Upper lobe of left lung (tissue), 6 donors: ENCODE data around the gene RNF10. TPM values are rescaled to one million over a fixed set of nuclear protein-coding genes. Genes with fewer than 3 reads are reported as not detected.

Experiments used
- ATAC-seq, 2 donors: fragments of 200-7000 bp; cut with Tn5 transposase; one replicate each; pipeline ENCODE4 v1.9.1; 2022; ENCODE audit warnings: mild to moderate bottlenecking in 2 of 2, moderate library complexity in 2 of 2; ENCODE audit not compliant: low FRiP score in 2 of 2
- DNase-seq, 2 donors: peaks; one replicate each; pipeline ENCODE4 v3.0.0-alpha.2; 2019 to 2020
- H3K27ac ChIP-seq, 4 donors: fragments of 200-600 bp; sonication (generic); one replicate each; pipeline ENCODE4 v1.5.1; 2016 to 2019
- H3K27me3 ChIP-seq, 4 donors: fragments of 200-600 bp; sonication (generic); one replicate each; pipeline ENCODE4 v1.5.1; 2017 to 2019
- H3K36me3 ChIP-seq, 4 donors: fragments of 200-600 bp; sonication (generic); one replicate each; pipeline ENCODE4 v1.5.1; 2016 to 2019
- H3K4me1 ChIP-seq, 4 donors: fragments of 200-600 bp; sonication (generic); one replicate each; pipeline ENCODE4 v1.5.1; 2018 to 2019
- H3K4me3 ChIP-seq, 4 donors: fragments of 200-600 bp; sonication (generic); one replicate each; pipeline ENCODE4 v1.5.1; 2017 to 2019; ENCODE audit warnings: mild to moderate bottlenecking in 2 of 4, moderate library complexity in 1 of 4
- H3K9me3 ChIP-seq, 4 donors: fragments of 200-600 bp; sonication (generic); one replicate each; pipeline ENCODE4 v1.5.1; 2018 to 2019
- EP300 ChIP-seq, 4 donors: sonication (generic); formaldehyde crosslinking; IDR thresholded peaks; one replicate each; pipeline ENCODE4 v1.5.1; 2017; ENCODE audit warnings: antibody characterized with exemption in 4 of 4, control low read depth in 2 of 4
- POLR2A ChIP-seq, 4 donors: fragments of 450-650 bp; IDR thresholded peaks; one replicate each; pipeline ENCODE4 v1.5.1; 2016 to 2017; ENCODE audit warnings: antibody characterized with exemption in 4 of 4, mild to moderate bottlenecking in 2 of 4
- POLR2AphosphoS5 ChIP-seq, 2 donors: sonication (generic); formaldehyde crosslinking; IDR thresholded peaks; one replicate each; pipeline ENCODE4 v1.5.1; 2017; ENCODE audit warnings: antibody characterized with exemption in 2 of 2
- WGBS, 2 donors: methylation state at CpG; one replicate each; pipeline ENCODE4 v1.1.5; 2017 to 2018; 5-methylcytosine and 5-hydroxymethylcytosine counted together
- total RNA-seq, 6 donors: library from RNA; depleted of rRNA in 4 of 6; stranded (reverse); fragments of >200 nt in 4 of 6; gene quantifications; one replicate each; pipeline versions ENCODE4 v1.1.0 to v1.2.1, GENCODE V29; 2016 to 2021
- TF ChIP-seq, protein P1 (sequence below), 6 experiments: fragments of 450-650 bp in 4 of 6; fragments of 200-600 bp in 2 of 6; sonication (generic) in 2 of 6; IDR thresholded peaks; one replicate each; pipeline ENCODE4 v1.5.1; 2016 to 2019; ENCODE audit warnings: antibody characterized with exemption in 6 of 6
- donor health status: DM: no; HTN: no; CAD: no; lungs with moderate emphysema.
- donor health status: DM: no; HTN: yes; CAD: no; lungs with severe emphysema.

The RNF10 gene
- total RNA-seq, 6 donors from 2014 or later = 189 to 456 (median 243) TPM

GRCh38 chr12:120540445-120540844 lies 6.3 kb downstream of the RNF10 start:
- no peak overlapping the region for H3K4me3 ChIP-seq

GRCh38 chr12:120542166-120542565 lies 8.0 kb downstream of the RNF10 start:
- Histone ChIP-seq H3K36me3 (peaks cover 4 to 27% (median 10%) of the 10 kb centered on the region in 4 donors), H3K27ac (peak overlapping the region in 2 of 4 donors; percentile 84 to 93), H3K27me3 (no peaks in the 10 kb centered on the region), H3K9me3 (no peaks in the 10 kb centered on the region), H3K4me1 (peaks cover 64 to 88% (median 79%) of the 10 kb centered on the region in 4 donors), H3K4me3 (no peak overlapping the region)
- ATAC-seq (no peak), DNase-seq (no peak)
- TF ChIP-seq POLR2A (IDR thresholded peaks at IDR 0.05) (no peak), POLR2AphosphoS5 (IDR thresholded peaks at IDR 0.05) (no peak), EP300 (IDR thresholded peaks at IDR 0.05) (no peak)
- TF ChIP-seq, protein P1, sequence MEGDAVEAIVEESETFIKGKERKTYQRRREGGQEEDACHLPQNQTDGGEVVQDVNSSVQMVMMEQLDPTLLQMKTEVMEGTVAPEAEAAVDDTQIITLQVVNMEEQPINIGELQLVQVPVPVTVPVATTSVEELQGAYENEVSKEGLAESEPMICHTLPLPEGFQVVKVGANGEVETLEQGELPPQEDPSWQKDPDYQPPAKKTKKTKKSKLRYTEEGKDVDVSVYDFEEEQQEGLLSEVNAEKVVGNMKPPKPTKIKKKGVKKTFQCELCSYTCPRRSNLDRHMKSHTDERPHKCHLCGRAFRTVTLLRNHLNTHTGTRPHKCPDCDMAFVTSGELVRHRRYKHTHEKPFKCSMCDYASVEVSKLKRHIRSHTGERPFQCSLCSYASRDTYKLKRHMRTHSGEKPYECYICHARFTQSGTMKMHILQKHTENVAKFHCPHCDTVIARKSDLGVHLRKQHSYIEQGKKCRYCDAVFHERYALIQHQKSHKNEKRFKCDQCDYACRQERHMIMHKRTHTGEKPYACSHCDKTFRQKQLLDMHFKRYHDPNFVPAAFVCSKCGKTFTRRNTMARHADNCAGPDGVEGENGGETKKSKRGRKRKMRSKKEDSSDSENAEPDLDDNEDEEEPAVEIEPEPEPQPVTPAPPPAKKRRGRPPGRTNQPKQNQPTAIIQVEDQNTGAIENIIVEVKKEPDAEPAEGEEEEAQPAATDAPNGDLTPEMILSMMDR (IDR thresholded peaks at IDR 0.05) = no peak
- 96 to 97% methylated on average over 5 of the region's 5 CpGs for WGBS, 2 donors

More at GRCh38 chr12:120540445-120540844, 6.3 kb downstream of the RNF10 start:
- Histone ChIP-seq H3K27me3 (no peaks in the 10 kb centered on the region), H3K9me3 (no peaks in the 10 kb centered on the region), H3K36me3 (peaks cover 0 to 16% (median 0%) of the 10 kb centered on the region in 4 donors), H3K4me1 (peaks cover 72 to 97% (median 89%) of the 10 kb centered on the region in 4 donors), H3K27ac (peak overlapping the region; percentile 63 to 93 (median 78))
- DNase-seq (no peak), ATAC-seq (peak; percentile 61 to 64)
- 8 to 9% methylated on average over 3 of the region's 3 CpGs for WGBS, 2 donors
- TF ChIP-seq POLR2A (IDR thresholded peaks at IDR 0.05) (no peak), POLR2AphosphoS5 (IDR thresholded peaks at IDR 0.05) (peak in 1 of 2 donors; percentile 70), EP300 (IDR thresholded peaks at IDR 0.05) (no peak)
- TF ChIP-seq, protein P1 (IDR thresholded peaks at IDR 0.05) = no peak

DNA sequence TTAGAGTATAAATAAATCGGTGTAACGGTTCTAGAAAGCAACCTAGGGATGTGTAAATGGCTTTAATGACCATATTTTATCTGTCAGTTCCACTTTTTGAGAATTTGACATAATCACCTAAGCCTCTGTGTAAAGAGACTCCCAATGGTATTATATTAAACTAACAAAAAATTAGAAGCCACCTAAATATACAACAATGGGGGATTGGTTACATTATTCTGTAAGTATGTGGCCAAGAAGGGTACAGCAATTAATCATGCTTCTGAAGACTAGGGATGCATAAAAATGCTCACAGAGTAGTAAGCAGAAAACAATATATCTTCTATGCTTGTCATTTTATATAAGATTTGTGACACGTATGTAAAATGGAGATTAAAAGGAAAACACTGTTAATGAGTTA lies 10.5 kb downstream of the RNF10 start:
- no peak overlapping the region for H3K27ac ChIP-seq
- no peak overlapping the region for H3K4me3 ChIP-seq
- no peak for ATAC-seq
- H3K36me3 ChIP-seq = peaks cover 15 to 49% (median 28%) of the 10 kb centered on the region in 4 donors
- 83 to 95% methylated on average over 3 of the region's 3 CpGs for WGBS, 2 donors
- H3K4me1 ChIP-seq = peaks cover 48 to 80% (median 63%) of the 10 kb centered on the region in 4 donors
- H3K9me3 ChIP-seq = no peaks in the 10 kb centered on the region
- no peaks in the 10 kb centered on the region for H3K27me3 ChIP-seq
- TF ChIP-seq, protein P1 (IDR thresholded peaks at IDR 0.05) = no peak
- TF ChIP-seq POLR2AphosphoS5 (IDR thresholded peaks at IDR 0.05) (no peak), POLR2A (IDR thresholded peaks at IDR 0.05) (no peak), EP300 (IDR thresholded peaks at IDR 0.05) (no peak)
- DNase-seq = no peak

DNA sequence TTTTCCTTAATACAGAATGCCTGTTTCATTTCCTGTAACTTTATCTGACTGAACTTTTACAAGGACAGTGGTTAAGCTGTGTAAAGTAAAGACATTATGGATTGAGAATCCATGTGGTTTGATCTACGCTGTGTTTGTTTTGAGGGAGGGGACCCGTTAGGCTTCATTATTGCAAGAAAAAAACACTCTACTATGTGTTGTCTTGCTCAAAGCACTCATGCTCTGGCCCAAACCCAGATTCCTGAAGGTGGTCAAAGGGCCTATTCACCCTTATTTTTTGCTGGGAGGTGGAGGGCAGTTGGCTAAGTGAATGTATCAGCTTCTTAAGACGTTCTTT lies 11.9 kb downstream of the RNF10 start:
- H3K4me1 ChIP-seq = peaks cover 48 to 80% (median 63%) of the 10 kb centered on the region in 4 donors
- WGBS, 2 donors = 73 to 79% methylated on average over 3 of the region's 3 CpGs

More for the DNA sequence above, 11.9 kb downstream of the RNF10 start:
- TF ChIP-seq POLR2A (IDR thresholded peaks at IDR 0.05) = no peak
- TF ChIP-seq POLR2AphosphoS5 (IDR thresholded peaks at IDR 0.05) = no peak
- TF ChIP-seq EP300 (IDR thresholded peaks at IDR 0.05) = no peak
- TF ChIP-seq, protein P1 (IDR thresholded peaks at IDR 0.05) = no peak
- Histone ChIP-seq H3K4me3 (no peak overlapping the region), H3K27me3 (no peaks in the 10 kb centered on the region), H3K27ac (peak overlapping the region in 1 of 4 donors; percentile 42), H3K36me3 (peaks cover 15 to 49% (median 28%) of the 10 kb centered on the region in 4 donors), H3K9me3 (no peaks in the 10 kb centered on the region)
- ATAC-seq (no peak), DNase-seq (no peak)
